ENCODE data around the gene SDS. TPM values are rescaled to one million over a fixed set of nuclear protein-coding genes. Genes with fewer than 3 reads are reported as not detected.

Gene SDS
- total and polyA plus RNA-seq, 2 of the 13 experiments (the other 11 are each of a cell fraction or from before 2014, with no cell fraction given): not detected

DNA sequence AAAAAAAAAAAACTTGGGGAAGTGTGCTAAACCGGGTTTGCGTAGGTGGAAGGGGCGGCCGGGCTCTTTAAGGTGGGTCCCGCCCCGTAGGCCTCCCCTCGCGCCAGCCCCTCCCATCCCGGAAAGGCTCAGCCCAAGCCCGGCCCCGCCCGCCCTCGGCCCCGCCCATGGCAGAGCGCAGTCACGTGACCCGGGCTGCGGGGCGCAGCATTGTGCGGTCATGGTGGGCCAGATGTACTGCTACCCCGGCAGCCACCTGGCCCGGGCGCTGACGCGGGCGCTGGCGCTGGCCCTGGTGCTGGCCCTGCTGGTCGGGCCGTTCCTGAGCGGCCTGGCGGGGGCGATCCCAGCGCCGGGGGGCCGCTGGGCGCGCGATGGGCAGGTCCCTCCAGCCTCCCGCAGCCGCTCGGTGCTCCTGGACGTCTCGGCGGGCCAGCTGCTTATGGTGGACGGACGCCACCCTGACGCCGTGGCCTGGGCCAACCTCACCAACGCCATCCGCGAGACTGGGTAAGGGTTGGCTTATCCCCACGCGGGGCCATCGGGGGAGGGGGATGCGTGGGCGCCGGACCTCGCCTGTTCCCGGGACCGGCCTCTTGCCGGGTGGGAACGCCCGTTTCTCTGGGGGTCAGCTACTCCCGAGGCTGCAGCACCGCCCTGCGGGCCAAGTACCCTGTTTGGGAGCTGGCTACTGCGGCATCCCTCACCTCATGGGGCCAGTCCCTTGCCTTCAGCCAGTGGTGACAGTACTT, 45.1 kb downstream of the SDS start, which contains the start of gene PLBD2 (continued):
- TF ChIP-seq, protein P1, sequence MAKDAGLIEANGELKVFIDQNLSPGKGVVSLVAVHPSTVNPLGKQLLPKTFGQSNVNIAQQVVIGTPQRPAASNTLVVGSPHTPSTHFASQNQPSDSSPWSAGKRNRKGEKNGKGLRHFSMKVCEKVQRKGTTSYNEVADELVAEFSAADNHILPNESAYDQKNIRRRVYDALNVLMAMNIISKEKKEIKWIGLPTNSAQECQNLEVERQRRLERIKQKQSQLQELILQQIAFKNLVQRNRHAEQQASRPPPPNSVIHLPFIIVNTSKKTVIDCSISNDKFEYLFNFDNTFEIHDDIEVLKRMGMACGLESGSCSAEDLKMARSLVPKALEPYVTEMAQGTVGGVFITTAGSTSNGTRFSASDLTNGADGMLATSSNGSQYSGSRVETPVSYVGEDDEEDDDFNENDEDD (CRISPR knock-in tag; IDR thresholded peaks at IDR 0.05; ENCODE audit: borderline replicate concordance): peak; percentile 35; the same call in 1 of the 2 replicates
- no peak; the same call in 1 of the 2 replicates for TF ChIP-seq EED (CRISPR knock-in tag; IDR thresholded peaks at IDR 0.05)
- TF ChIP-seq MEIS1 (CRISPR knock-in tag; IDR thresholded peaks at IDR 0.05; ENCODE audit: borderline replicate concordance): peak; percentile 46; the same call in 1 of the 2 replicates
- TF ChIP-seq, protein P2, sequence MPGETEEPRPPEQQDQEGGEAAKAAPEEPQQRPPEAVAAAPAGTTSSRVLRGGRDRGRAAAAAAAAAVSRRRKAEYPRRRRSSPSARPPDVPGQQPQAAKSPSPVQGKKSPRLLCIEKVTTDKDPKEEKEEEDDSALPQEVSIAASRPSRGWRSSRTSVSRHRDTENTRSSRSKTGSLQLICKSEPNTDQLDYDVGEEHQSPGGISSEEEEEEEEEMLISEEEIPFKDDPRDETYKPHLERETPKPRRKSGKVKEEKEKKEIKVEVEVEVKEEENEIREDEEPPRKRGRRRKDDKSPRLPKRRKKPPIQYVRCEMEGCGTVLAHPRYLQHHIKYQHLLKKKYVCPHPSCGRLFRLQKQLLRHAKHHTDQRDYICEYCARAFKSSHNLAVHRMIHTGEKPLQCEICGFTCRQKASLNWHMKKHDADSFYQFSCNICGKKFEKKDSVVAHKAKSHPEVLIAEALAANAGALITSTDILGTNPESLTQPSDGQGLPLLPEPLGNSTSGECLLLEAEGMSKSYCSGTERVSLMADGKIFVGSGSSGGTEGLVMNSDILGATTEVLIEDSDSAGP (CRISPR knock-in tag; IDR thresholded peaks at IDR 0.05; ENCODE audit: borderline replicate concordance): peak; percentile 99
- no peak for TF ChIP-seq KDM6A (CRISPR knock-in tag; IDR thresholded peaks at IDR 0.05; ENCODE audit: low read depth)
- TF ChIP-seq HOXA3 (CRISPR knock-in tag; IDR thresholded peaks at IDR 0.05): peak; percentile 66; the same call in 1 of the 2 replicates
- TF ChIP-seq ELF1 (CRISPR knock-in tag; IDR thresholded peaks at IDR 0.05): peak; percentile 72
- no peak for TF ChIP-seq ELF4 (CRISPR knock-in tag; IDR thresholded peaks at IDR 0.05; ENCODE audit: borderline replicate concordance)
- TF ChIP-seq ZNF350 (CRISPR knock-in tag; IDR thresholded peaks at IDR 0.05; ENCODE audit: borderline replicate concordance, low read depth): no peak
- no peak for TF ChIP-seq HHEX (CRISPR knock-in tag; IDR thresholded peaks at IDR 0.05)
- TF ChIP-seq, protein P3, sequence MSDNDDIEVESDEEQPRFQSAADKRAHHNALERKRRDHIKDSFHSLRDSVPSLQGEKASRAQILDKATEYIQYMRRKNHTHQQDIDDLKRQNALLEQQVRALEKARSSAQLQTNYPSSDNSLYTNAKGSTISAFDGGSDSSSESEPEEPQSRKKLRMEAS (IDR thresholded peaks at IDR 0.05): peak; percentile 81
- TF ChIP-seq, protein P4, sequence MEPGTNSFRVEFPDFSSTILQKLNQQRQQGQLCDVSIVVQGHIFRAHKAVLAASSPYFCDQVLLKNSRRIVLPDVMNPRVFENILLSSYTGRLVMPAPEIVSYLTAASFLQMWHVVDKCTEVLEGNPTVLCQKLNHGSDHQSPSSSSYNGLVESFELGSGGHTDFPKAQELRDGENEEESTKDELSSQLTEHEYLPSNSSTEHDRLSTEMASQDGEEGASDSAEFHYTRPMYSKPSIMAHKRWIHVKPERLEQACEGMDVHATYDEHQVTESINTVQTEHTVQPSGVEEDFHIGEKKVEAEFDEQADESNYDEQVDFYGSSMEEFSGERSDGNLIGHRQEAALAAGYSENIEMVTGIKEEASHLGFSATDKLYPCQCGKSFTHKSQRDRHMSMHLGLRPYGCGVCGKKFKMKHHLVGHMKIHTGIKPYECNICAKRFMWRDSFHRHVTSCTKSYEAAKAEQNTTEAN (CRISPR knock-in tag; conservative IDR thresholded peaks at IDR 0.05): 0 out of 2 replicates have a peak, but pooled peaks have one; percentile 5
- TF ChIP-seq, protein P5, sequence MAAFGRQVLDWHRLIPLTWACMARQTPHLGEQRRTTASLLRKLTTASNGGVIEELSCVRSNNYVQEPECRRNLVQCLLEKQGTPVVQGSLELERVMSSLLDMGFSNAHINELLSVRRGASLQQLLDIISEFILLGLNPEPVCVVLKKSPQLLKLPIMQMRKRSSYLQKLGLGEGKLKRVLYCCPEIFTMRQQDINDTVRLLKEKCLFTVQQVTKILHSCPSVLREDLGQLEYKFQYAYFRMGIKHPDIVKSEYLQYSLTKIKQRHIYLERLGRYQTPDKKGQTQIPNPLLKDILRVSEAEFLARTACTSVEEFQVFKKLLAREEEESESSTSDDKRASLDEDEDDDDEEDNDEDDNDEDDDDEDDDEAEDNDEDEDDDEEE (CRISPR knock-in tag; IDR thresholded peaks at IDR 0.05): no peak
- TF ChIP-seq, protein P6, sequence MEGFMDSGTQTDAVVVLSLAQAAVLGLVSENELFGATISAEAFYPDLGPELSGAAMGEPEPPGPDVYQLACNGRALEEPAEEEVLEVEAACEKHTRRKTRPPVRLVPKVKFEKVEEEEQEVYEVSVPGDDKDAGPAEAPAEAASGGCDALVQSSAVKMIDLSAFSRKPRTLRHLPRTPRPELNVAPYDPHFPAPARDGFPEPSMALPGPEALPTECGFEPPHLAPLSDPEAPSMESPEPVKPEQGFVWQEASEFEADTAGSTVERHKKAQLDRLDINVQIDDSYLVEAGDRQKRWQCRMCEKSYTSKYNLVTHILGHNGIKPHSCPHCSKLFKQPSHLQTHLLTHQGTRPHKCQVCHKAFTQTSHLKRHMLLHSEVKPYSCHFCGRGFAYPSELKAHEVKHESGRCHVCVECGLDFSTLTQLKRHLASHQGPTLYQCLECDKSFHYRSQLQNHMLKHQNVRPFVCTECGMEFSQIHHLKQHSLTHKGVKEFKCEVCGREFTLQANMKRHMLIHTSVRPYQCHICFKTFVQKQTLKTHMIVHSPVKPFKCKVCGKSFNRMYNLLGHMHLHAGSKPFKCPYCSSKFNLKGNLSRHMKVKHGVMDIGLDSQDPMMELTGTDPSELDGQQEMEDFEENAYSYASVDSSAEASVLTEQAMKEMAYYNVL (CRISPR knock-in tag; IDR thresholded peaks at IDR 0.05; ENCODE audit: borderline replicate concordance): 0 out of 2 replicates have a peak, but pooled peaks have one; percentile 32
- no peak for TF ChIP-seq AKAP8 (CRISPR knock-in tag; IDR thresholded peaks at IDR 0.05)
- no peak for TF ChIP-seq PRMT3 (CRISPR knock-in tag; IDR thresholded peaks at IDR 0.05; ENCODE audit: borderline replicate concordance, low read depth)
